ENCODE results near the gene SEL1L3.

DNA sequence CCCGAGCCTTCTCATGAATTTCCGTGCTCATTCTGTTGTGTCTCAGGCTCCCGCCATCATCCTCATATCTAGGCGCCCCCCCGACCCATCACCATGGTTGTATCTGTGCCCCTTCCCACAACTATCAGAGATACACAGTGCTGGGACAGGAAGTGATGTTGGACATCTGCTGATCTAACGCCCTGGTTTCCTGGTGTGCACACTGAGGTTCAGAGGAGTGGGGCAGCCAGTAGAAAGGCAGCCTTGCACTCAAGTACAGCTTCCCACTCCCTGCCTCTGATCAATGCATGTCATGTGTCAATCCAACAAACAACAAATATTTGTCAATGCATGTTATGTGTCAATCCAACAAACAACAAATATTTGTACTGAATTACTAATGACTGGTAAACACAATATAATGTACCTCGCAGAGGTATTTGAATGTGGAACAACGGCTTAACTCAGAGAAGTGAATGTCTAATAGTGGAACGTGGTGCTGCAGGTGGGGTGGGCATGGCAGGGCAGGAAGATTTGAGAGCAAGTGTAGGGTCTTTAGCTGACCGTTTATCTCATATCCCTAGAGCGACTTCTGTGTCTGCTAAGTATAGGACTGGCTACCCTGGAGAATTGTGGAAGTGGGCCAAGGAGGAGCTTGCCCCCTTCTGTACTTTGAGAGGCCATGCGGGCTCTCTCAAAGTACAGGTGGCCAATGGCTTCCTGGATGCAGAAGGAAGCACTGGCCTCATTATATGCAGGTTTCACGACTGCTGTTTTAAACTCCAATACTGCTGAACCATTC, 10.3 kb upstream of the SEL1L3 start:
- no peak for TF ChIP-seq POLR2AphosphoS5 (IDR thresholded peaks at IDR 0.05; ENCODE audit: insufficient read depth, low read depth, low read length)
- no peak for TF ChIP-seq POLR2A (IDR thresholded peaks at IDR 0.05; ENCODE audit: low read depth, low read length)
- no peak for TF ChIP-seq MAX (IDR thresholded peaks at IDR 0.05; ENCODE audit: insufficient read depth, insufficient read length)
- no peak for TF ChIP-seq JUN (IDR thresholded peaks at IDR 0.05; ENCODE audit: borderline replicate concordance, insufficient read depth, insufficient read length, low read depth)
- TF ChIP-seq, protein P1, sequence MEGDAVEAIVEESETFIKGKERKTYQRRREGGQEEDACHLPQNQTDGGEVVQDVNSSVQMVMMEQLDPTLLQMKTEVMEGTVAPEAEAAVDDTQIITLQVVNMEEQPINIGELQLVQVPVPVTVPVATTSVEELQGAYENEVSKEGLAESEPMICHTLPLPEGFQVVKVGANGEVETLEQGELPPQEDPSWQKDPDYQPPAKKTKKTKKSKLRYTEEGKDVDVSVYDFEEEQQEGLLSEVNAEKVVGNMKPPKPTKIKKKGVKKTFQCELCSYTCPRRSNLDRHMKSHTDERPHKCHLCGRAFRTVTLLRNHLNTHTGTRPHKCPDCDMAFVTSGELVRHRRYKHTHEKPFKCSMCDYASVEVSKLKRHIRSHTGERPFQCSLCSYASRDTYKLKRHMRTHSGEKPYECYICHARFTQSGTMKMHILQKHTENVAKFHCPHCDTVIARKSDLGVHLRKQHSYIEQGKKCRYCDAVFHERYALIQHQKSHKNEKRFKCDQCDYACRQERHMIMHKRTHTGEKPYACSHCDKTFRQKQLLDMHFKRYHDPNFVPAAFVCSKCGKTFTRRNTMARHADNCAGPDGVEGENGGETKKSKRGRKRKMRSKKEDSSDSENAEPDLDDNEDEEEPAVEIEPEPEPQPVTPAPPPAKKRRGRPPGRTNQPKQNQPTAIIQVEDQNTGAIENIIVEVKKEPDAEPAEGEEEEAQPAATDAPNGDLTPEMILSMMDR (IDR thresholded peaks at IDR 0.05; ENCODE audit: extremely low read depth in 1 of 2, insufficient read depth in 1 of 2, low read depth in 1 of 2, low read length in 2 of 2): no peak
- TF ChIP-seq EZH2 (IDR thresholded peaks at IDR 0.05; ENCODE audit: borderline replicate concordance, low read depth, low read length, severe bottlenecking): no peak
- no peak for TF ChIP-seq FOS (IDR thresholded peaks at IDR 0.05; ENCODE audit: borderline replicate concordance, insufficient read depth, low read length)

Measured in endothelial cell of umbilical vein (primary cell).